NCI-H774 (cell line): Measurements from ENCODE around the gene ARL4C.
"Not testable (repeated sequence)": the region's sequence is repeated elsewhere in the genome, so short reads cannot be mapped to it uniquely, and the experiment has no call there.

ENCODE experiments used
- DNase-seq: peaks from one replicate; lab custom pipeline; 2025; lab: John Stamatoyannopoulos, UW

Gene ARL4C

DNA sequence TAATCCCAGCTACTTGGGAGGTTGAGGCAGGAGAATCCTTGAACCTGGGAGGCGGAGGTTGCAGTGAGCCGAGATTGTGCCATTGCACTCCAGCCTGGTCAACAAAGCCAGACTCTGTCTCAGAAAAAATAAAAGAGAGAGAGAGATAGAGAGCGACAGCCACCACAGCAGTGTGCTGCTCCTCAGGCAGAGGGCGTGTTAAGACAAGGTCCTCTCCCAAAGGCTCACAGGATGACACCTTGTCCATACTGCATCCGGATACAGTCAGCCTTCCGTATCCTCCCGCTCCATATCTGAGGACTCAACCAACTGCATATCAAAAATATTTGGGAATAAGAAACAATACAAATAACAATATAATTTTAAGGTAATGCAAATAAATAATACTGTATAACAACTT lies 20.1 kb downstream of the ARL4C start:
- no peak for DNase-seq

DNA sequence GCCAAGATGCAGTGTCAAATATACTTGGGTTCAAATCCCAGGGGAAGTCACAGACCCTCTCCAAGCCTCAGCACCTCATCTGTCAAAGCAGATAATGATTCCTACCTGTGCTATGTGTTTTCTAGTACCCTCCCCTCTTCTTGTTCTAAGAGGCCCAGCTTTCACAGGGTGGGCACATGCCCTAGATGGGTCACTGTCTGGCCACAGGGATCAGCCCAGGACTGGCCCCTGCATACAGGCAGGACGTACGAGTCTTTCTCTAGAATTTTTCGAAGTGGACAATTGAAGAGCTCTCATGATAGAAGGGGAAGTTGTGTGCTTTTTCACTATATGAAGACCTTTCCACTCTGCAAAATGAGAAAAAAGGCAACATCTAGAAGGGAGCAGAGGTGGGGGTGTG lies 22.2 kb downstream of the ARL4C start:
- DNase-seq, result no peak

DNA sequence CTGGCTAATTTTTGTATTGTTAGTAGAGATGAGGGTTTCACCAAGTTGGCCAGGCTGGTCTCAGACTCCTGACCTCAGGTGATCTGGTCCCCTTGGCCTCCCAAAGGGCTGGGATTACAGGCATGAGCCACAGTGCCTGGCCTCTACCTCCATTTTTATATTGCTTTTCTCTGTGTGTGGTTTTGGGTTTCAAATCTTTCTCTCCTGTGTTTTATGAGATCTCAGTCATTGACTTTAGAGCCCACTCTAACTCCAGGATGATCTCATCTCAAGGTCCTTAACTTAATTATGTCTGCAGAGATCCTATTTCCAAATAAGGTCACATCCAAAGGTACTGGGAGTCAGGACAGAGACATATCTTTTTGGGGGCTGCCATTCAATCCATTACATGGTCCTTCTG lies 24.7 kb downstream of the ARL4C start:
- DNase-seq, result no peak

DNA sequence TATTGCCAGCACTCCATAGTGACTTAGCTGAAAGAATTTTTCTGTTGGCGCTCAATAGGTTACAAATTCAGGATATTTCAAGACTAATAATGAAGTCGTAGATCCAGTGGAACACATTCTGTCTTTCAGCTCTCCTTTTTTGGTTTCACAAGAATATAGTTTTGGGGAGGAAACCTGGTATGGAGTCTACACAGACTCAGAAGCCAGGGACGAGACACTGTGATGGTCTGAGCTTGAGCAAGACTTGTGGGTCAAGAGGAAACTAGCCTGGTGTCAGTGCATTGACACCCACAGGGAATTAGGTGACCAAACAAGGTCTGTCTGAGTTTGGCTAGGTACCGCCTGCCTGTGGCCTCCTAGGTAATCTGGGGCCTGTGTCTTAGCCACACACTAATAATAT lies 26.9 kb downstream of the ARL4C start:
- no peak for DNase-seq

DNA sequence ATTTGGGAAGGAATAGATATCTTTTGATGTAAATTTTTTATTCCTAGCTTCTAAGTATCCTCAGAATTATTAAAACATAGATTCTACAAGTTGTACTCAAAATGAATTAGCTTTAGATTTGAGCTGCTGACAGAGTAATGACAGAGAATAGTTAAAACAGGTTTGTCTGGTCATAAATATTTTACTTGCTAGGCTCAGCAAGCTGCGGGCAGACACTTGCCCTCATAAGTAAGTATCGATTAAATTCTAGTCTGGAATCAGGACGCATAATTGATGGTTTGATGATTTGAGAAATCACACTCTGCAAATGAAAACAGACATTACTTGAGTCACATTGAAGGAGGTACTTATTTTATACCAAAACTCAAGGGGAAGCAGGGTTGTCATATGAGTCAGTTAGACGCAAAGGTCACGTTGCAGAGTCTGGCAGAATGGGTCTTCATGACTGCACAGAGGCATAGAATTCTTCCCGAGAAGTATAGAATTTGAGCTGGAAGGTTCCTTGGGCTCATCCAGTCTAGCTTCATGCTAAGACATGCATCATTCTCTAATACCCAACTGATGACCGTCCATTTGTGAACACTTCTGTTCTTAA lies 27.5 kb downstream of the ARL4C start:
- no peak for DNase-seq

DNA sequence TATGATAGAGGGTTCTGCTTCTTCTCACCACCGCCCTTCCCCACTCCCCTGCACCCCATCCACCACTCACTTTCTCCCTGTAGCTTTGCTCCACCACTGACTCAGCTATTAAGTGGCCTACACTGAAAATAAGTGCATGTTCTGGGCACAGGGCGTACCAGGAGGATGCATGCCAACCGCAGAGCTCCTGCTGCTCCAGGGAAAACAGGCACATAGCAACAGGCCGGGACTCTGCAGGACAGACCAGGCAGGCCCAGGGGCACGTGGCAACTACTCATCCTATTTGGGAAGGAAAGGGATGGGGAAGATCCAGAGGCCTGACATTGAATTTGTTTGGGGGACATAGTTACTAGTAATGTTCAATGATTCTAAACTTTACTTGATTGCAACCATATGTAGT lies 28.4 kb downstream of the ARL4C start:
- DNase-seq, result no peak

DNA sequence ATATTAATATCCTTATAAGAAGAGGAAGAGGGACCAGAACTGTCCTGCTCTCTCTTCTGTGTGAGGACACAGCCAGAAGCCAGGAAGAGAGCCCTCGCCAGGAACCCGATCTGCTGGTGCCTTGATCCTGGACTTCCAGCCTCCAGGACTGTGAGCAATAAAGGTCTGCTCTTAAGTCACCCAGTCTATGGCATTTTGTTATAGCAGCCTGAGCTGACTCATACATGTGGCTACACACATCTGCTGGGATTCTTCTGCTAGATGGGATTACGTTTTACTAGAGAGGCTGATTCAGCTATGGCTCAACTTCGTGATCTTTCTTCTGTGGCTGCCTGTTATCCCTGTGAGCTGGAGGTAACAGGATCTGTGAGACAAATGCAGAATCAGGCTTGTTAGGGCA lies 29.6 kb downstream of the ARL4C start:
- no peak for DNase-seq

DNA sequence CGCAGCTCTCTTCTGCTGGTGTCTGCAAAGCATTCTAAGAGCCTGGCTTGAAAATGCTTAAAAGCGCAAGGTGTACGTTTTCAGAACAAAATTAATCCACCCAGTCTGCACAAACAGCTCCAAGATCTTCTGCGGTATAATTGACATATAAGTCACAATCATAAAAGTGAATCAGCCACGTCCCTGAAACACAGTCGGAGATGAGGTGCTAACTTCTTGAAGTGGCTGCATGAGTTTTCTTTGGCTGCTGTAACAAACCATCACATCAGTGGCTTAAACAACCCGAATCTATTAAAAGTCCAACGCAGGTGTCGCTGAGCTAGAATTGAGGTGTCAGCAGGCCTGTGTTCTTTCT lies 32.6 kb downstream of the ARL4C start:
- DNase-seq, result no peak

DNA sequence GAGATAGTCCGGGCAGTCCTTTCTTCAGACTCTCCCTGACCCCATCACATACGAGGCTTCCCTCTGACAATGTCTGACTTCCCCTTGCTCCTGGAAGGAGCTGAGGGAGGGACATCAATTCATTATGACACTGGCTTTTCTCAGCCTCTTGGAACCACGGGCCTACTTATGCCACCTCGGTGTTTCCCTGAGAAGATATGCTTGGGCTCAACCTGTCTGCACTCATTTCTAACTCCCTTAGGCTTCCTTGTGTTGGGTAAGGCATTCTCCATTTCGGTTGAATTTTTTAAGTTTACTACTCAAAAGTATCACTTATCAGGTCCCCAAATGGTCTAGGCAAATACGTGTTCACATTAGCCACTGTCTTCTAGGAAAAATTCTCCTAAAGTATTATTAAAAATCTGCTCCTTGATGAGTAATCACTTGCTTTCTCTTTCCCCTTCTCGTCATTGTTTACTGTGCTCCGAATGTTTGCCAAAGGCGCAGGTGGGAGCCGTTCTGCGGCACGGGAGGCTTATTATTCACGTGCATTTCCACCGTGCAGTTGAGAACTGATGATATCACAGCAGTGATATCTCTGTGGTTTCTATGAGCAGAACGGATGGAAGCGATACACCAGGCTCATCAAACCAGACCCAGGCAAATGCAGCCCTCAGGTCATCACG lies 33.1 kb downstream of the ARL4C start:
- peak; percentile 87 for DNase-seq

DNA sequence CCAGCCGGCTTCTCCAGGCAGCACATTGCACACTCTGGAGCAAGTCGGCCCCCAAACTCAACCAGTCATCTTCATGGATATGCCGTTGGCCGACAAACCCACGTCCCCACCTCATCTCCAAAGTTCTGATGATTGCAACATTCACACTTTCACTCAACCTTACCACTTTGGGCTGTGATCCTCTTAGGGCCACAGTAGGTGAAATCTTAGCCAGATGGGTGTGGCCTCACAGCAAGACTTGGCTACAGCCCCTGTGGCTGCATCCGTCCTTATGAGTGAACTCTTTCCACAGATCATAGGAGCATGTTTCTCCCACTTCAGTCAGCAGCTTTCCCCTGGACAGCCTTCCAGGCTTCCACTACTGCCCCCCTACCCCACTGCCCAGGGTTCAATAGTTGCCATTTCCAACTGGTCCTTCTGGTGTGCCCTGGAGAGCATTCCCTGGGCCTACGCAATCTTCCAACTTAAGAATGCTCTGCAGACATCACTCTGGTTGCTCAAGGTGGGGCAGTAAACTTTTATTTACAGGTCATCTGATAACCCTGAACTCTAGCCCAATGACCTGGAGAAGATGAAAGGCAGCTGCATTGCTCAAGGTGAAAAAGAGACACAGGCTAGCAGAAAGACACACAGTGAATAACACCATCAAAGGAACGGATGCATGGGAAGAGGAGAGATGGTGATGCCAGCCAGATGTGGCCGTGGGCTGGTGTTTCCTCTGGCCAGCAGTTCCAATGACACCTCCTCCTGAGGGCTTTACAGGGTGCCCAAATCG lies 34.5 kb downstream of the ARL4C start:
- no peak for DNase-seq

DNA sequence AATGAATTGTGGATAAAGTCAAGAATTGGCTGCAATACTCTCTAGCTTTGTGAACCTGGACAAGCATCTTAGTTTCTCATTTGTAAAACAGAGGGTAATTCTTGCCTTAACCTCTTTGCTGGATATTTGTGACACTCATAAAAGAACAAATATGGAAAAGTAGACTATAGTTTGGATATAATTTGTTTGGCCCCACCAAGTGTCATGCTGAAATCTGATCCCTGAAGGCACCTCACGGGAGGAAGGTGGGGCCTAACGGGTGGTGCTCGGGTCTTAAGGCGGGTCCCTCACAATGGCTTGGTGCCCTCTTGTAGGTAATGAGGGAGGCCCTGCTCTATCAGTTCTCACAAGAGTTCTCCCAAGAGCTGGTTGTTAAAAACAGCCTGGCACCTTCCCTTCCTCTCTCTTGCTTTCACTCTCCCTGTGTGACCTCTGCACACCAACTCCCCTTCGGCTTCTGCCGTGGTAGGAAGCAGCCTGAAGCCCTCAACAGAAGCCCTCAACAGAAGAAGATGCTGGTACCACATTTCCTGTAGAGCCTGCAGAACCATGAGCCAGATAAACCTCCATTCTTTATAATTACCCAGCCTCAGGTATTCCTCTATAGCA lies 37.4 kb downstream of the ARL4C start:
- no peak for DNase-seq

DNA sequence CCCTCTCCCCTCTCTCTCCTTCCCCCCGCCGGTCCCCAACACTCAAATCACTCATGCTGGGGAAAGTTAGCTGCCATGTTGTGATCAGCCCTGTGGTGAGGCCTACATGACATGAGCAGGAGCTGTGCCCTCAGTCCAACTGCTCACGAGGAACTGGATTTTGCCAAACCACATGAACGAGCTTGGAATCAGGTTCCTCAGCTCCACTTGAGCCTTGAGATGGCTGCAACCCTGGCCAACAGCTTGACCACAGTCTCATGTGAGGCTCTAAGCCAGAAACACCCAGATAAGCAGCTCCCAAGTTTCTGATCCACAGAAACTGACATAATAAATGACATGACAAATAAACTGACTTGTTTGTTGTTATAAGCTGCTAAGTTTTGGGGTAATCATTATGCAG lies 38.4 kb downstream of the ARL4C start:
- DNase-seq, result no peak

DNA sequence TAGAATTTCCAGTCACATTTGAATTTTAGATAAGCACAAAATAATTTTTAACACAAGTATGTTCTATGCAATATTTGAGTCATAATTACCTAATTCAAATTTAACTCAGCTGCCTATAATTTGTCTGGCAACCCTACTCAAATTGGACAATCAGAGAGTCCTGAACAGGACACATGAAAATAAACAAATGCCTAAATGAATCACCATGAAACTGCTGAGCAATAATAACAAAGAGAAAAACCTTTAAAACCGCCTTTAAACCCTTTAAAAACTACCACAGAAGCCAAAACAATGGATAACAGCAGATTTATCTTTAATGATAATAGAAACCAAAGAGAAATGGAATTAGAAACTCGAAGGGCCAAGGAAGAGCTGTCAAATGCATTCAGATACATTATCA lies 39.5 kb downstream of the ARL4C start:
- no peak for DNase-seq

DNA sequence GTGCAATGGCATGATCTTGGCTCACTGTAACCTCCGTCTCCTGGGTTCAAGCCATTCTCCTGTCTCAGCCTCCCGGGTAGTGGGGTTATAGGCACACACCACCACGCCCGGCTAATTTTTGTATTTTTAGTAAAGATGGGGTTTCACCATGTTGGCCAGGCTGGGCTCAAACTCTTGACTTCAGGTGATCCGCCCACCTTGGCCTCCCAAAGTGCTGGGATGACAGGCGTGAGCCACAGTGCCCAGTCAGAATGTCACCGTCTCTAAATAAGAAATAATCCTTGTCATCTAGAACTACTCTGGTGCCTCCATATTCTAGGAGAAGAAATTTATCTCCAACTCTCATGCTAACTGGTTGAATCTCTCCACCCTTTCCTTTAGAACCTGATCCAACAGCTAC lies 41.6 kb downstream of the ARL4C start:
- not testable (repeated sequence) for DNase-seq

DNA sequence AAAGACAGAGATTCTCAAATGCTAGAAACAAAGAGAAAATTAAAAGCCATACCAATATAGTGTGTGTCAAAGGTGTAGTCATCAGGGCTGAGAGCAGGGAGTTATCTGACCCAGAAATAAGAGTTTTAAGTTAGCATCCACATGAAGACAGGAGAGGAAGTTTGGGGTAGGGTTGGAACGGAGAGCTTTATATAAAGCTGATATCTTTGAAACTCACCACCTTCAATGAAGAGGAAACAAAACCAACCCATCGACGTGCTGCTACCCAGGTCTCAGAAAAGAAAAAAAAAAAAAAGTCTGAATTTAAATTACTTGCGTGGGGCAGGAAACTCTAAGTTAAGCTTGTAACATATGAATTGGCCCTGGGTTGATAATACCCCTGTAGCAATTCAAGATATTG lies 42.4 kb downstream of the ARL4C start:
- DNase-seq, result no peak

DNA sequence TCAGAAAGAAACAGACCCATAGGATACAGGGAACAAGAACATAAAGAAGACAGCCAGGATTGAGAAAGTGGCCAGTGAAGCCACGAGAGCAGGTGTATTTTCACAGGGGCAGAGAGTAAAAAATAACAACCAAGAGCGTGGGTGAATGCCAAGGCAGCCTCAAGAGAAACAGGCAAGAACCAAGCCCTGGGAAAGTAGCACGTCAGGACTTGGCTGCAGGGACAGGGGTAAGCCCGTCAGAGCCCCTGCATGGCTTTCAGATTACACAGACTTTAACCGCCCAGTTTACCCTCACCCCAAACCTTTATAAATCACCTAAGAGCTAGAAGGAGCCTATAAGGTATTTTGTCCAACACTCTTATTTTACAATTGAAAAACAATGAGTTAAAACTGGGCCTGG lies 43.7 kb downstream of the ARL4C start:
- no peak for DNase-seq

DNA sequence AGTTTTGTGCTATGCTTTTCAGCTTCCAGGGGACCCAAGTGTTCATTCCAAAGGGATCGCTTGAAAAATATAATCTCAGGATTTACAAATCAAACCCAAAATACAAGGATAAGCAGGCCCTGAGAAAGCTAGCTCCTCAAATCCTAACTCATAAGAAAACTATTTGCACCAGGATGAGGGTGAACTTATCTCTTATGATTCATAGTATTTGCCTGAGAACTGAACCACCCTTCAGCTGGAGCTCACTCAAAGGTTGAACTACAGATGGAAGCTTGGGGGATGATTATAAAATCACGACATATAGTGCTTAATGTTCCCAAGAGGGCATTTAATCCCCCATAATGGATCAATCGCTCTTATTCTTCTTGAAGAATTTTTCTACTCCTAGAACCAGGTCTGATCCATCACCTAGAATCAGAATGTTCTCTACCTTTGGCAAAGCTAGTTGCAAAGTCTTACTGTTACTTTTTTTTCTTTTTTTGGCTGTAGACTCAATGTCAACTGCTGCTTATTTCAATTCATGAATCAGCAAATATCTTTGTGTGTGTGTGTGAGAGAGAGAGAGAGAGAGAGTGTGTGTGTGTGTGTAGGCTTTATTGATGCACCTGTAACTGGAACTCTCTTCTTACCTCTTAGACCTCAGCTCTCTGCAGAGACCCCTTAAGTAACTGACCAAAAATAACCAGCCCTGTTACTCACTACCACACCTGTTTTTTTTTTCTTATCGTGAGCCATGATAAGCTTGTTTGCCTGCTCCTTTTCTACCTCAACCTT lies 44.8 kb downstream of the ARL4C start:
- no peak for DNase-seq

DNA sequence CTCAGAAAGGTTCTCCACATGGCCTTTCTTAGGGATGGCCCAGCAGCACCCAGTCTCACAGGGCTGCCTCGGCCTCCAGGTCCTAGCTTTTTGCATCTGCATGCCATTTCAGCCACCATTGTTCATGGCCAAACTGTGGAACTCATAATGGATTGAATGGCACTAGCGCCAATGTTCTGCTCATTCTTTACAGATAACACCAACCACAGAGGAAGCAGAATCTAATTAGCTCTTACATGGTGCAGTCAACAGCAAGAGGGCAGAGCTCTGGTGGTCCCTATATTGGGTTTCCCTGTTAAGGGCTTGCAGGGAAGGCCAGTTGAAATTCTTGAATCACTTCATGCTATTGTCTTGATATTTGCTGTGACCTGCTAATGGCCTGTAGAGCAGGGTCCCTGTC lies 45.6 kb downstream of the ARL4C start:
- no peak for DNase-seq

DNA sequence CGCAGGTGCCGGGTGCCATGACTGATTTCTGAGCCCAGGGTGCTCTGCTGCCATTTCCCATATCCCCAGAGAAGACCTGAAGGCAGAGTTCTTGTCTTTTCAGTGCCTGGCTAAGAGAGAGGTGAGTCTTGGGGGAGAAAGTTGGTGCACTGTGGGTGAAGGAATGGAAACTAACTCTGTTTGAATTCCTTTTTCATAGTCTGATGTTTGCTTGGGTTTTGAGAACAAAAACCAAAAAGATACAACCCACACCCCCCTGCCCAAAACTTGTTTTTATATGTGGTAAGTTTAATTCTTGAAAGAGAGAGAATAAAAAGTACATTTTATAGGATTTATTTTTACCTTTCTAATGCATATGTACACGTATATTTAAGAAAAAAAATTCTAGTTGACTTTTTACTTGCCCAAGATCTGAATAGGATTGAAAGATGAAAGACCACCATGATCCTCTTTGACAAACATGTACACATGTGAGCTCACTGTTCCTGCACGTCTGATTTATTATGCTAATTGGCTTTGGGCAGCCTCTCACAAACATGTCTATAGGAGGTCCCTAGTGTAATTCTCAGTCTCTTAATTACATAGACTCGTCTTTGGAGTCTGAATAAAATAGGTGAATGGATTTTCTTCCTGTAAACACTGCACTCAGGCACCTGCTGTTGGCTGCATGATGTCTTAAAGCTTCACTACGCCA lies 46.3 kb downstream of the ARL4C start:
- no peak for DNase-seq

DNA sequence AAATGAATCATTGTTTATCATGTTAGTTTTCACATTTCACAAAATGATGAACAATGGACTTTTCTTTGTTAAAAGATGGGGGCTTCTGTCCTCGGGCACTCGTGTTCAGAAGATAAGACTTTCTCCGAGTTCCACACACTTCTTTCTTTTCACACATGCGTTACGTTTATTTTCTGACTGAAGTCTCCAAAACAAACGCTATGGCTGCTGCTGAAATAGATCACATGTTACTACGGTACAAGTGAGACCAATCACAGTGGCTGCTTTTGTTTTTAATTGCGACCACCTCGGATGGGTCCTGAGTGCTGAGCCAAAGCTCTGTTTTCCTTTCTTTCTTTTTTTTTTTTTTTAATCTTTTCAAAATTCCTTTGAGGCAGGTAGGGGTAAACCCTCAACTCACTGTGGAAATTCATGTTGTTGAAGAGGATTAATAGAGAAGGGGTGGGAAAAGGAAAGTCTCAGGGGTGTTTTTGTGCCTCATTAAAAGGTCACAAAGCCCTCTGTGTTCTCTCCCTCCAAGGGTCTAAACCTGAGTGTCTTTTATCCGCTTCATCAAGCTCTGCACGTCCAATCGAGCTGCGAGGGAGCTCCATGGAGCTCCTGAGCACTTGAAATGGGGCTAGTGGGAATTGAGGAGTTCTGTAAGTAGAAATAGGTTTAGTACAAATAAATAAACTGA lies 48.2 kb downstream of the ARL4C start:
- no peak for DNase-seq

DNA sequence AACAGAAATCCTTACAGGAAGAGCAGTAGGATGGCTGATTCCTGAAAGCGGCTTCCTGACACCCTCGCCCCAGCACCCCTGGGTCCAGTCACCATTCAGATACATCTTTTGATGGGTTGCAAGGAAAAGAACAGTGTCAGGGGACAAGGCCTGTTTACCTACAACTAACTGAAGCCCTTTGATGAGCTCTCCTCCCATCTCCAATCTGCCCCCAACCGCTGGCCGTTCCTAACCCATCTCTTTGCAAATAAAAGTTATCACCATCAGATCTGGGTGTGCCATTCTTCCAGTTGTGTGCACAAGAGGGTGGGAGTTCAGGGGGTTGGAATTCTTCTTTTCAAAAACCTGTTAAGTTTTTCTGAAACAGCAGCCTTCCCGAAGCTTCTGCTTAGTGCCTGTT lies 48.9 kb downstream of the ARL4C start:
- no peak for DNase-seq
